Measurements from ENCODE around the gene CBFA2T3.

The CBFA2T3 gene

GRCh38 chr16:88983771-88984687 is 7.0 kb upstream of the CBFA2T3 start:
- H3K4me3 ChIP-seq (ENCODE audit: low read length in 2 of 2): no peak overlapping the region
- no peaks in the 10 kb centered on the region for H3K4me1 ChIP-seq (ENCODE audit: control insufficient read depth in 2 of 2, insufficient read depth in 2 of 2, low read length in 2 of 2)
- no peak overlapping the region for H3K27ac ChIP-seq (ENCODE audit: low read depth in 2 of 2, low read length in 2 of 2)
- no peak overlapping the region for H3K9ac ChIP-seq (ENCODE audit: low read depth in 1 of 2, low read length in 2 of 2)
- no peaks in the 10 kb centered on the region for H3K27me3 ChIP-seq (ENCODE audit: control insufficient read depth in 2 of 2, insufficient read depth in 2 of 2, low read length in 2 of 2)
- no peaks in the 10 kb centered on the region for H3K9me3 ChIP-seq (ENCODE audit: control insufficient read depth in 2 of 2, low read length in 2 of 2)
- no peaks in the 10 kb centered on the region for H3K36me3 ChIP-seq (ENCODE audit: control insufficient read depth in 2 of 2, insufficient read depth in 2 of 2, low read length in 2 of 2)

GRCh38 chr16:88983165-88983564 is 6.2 kb upstream of the CBFA2T3 start:
- no peaks in the 10 kb centered on the region for H3K27me3 ChIP-seq (ENCODE audit: control insufficient read depth in 2 of 2, insufficient read depth in 2 of 2, low read length in 2 of 2)
- no peak overlapping the region for H3K27ac ChIP-seq (ENCODE audit: low read depth in 2 of 2, low read length in 2 of 2)

GRCh38 chr16:88982286-88983084 is 5.5 kb upstream of the CBFA2T3 start:
- H3K9me3 ChIP-seq (ENCODE audit: control insufficient read depth in 2 of 2, low read length in 2 of 2): no peaks in the 10 kb centered on the region
- H3K4me1 ChIP-seq (ENCODE audit: control insufficient read depth in 2 of 2, insufficient read depth in 2 of 2, low read length in 2 of 2): peaks cover 5% of the 10 kb centered on the region in 2 donors
- no peak overlapping the region for H3K4me3 ChIP-seq (ENCODE audit: low read length in 2 of 2)
- H3K9ac ChIP-seq (ENCODE audit: low read depth in 1 of 2, low read length in 2 of 2): no peak overlapping the region
- no peak overlapping the region for H3K27ac ChIP-seq (ENCODE audit: low read depth in 2 of 2, low read length in 2 of 2)
- no peaks in the 10 kb centered on the region for H3K27me3 ChIP-seq (ENCODE audit: control insufficient read depth in 2 of 2, insufficient read depth in 2 of 2, low read length in 2 of 2)
- no peaks in the 10 kb centered on the region for H3K36me3 ChIP-seq (ENCODE audit: control insufficient read depth in 2 of 2, insufficient read depth in 2 of 2, low read length in 2 of 2)

More at GRCh38 chr16:88983165-88983564, 6.2 kb upstream of the CBFA2T3 start:
- peaks cover 0 to 2% of the 10 kb centered on the region in 2 donors for H3K4me1 ChIP-seq (ENCODE audit: control insufficient read depth in 2 of 2, insufficient read depth in 2 of 2, low read length in 2 of 2)
- no peak overlapping the region for H3K9ac ChIP-seq (ENCODE audit: low read depth in 1 of 2, low read length in 2 of 2)
- no peak overlapping the region for H3K4me3 ChIP-seq (ENCODE audit: low read length in 2 of 2)
- no peaks in the 10 kb centered on the region for H3K9me3 ChIP-seq (ENCODE audit: control insufficient read depth in 2 of 2, low read length in 2 of 2)
- no peaks in the 10 kb centered on the region for H3K36me3 ChIP-seq (ENCODE audit: control insufficient read depth in 2 of 2, insufficient read depth in 2 of 2, low read length in 2 of 2)

- Histone ChIP-seq H3K4me1 (ENCODE audit: control insufficient read depth in 2 of 2, insufficient read depth in 2 of 2, low read length in 2 of 2) (peaks cover 9 to 11% of the 10 kb centered on the region in 2 donors), H3K36me3 (ENCODE audit: control insufficient read depth in 2 of 2, insufficient read depth in 2 of 2, low read length in 2 of 2) (no peaks in the 10 kb centered on the region), H3K9ac (ENCODE audit: low read depth in 1 of 2, low read length in 2 of 2) (no peak overlapping the region), H3K4me3 (ENCODE audit: low read length in 2 of 2) (peak overlapping the region in 1 of 2 donors; percentile 7), H3K9me3 (ENCODE audit: control insufficient read depth in 2 of 2, low read length in 2 of 2) (no peaks in the 10 kb centered on the region), H3K27ac (ENCODE audit: low read depth in 2 of 2, low read length in 2 of 2) (peak overlapping the region in 1 of 2 donors; percentile 61), H3K27me3 (ENCODE audit: control insufficient read depth in 2 of 2, insufficient read depth in 2 of 2, low read length in 2 of 2) (no peaks in the 10 kb centered on the region)
Measured at GRCh38 chr16:88979353-88980015, 2.5 kb upstream of the CBFA2T3 start.

GRCh38 chr16:88978608-88979346 is 1.8 kb upstream of the CBFA2T3 start:
- H3K27ac ChIP-seq (ENCODE audit: low read depth in 2 of 2, low read length in 2 of 2): peak overlapping the region; percentile 22 to 61
- no peaks in the 10 kb centered on the region for H3K9me3 ChIP-seq (ENCODE audit: control insufficient read depth in 2 of 2, low read length in 2 of 2)
- no peak overlapping the region for H3K4me3 ChIP-seq (ENCODE audit: low read length in 2 of 2)
- no peaks in the 10 kb centered on the region for H3K27me3 ChIP-seq (ENCODE audit: control insufficient read depth in 2 of 2, insufficient read depth in 2 of 2, low read length in 2 of 2)
- no peaks in the 10 kb centered on the region for H3K36me3 ChIP-seq (ENCODE audit: control insufficient read depth in 2 of 2, insufficient read depth in 2 of 2, low read length in 2 of 2)
- H3K4me1 ChIP-seq (ENCODE audit: control insufficient read depth in 2 of 2, insufficient read depth in 2 of 2, low read length in 2 of 2): peaks cover 9 to 11% of the 10 kb centered on the region in 2 donors
- no peak overlapping the region for H3K9ac ChIP-seq (ENCODE audit: low read depth in 1 of 2, low read length in 2 of 2)

- Histone ChIP-seq H3K9me3 (ENCODE audit: control insufficient read depth in 2 of 2, low read length in 2 of 2) (no peaks in the 10 kb centered on the region), H3K27ac (ENCODE audit: low read depth in 2 of 2, low read length in 2 of 2) (peak overlapping the region; percentile 22 to 61), H3K4me1 (ENCODE audit: control insufficient read depth in 2 of 2, insufficient read depth in 2 of 2, low read length in 2 of 2) (peaks cover 9 to 11% of the 10 kb centered on the region in 2 donors), H3K36me3 (ENCODE audit: control insufficient read depth in 2 of 2, insufficient read depth in 2 of 2, low read length in 2 of 2) (no peaks in the 10 kb centered on the region), H3K4me3 (ENCODE audit: low read length in 2 of 2) (peak overlapping the region in 1 of 2 donors; percentile 9), H3K27me3 (ENCODE audit: control insufficient read depth in 2 of 2, insufficient read depth in 2 of 2, low read length in 2 of 2) (no peaks in the 10 kb centered on the region), H3K9ac (ENCODE audit: low read depth in 1 of 2, low read length in 2 of 2) (no peak overlapping the region)
Measured at GRCh38 chr16:88977812-88978607, 1.0 kb upstream of the CBFA2T3 start.

GRCh38 chr16:88976366-88977017 is 515 bp downstream of the CBFA2T3 start:
- H3K27me3 ChIP-seq (ENCODE audit: control insufficient read depth in 2 of 2, insufficient read depth in 2 of 2, low read length in 2 of 2): peaks cover 5 to 7% of the 10 kb centered on the region in 2 donors
- H3K36me3 ChIP-seq (ENCODE audit: control insufficient read depth in 2 of 2, insufficient read depth in 2 of 2, low read length in 2 of 2): no peaks in the 10 kb centered on the region
- H3K4me3 ChIP-seq (ENCODE audit: low read length in 2 of 2): peak overlapping the region; percentile 23 to 44
- no peaks in the 10 kb centered on the region for H3K9me3 ChIP-seq (ENCODE audit: control insufficient read depth in 2 of 2, low read length in 2 of 2)
- peak overlapping the region in 1 of 2 donors; percentile 32 for H3K27ac ChIP-seq (ENCODE audit: low read depth in 2 of 2, low read length in 2 of 2)
- H3K9ac ChIP-seq (ENCODE audit: low read depth in 1 of 2, low read length in 2 of 2): no peak overlapping the region
- peaks cover 14 to 19% of the 10 kb centered on the region in 2 donors for H3K4me1 ChIP-seq (ENCODE audit: control insufficient read depth in 2 of 2, insufficient read depth in 2 of 2, low read length in 2 of 2)

GRCh38 chr16:88975511-88976061 is 1.4 kb downstream of the CBFA2T3 start:
- Histone ChIP-seq H3K27me3 (ENCODE audit: control insufficient read depth in 2 of 2, insufficient read depth in 2 of 2, low read length in 2 of 2) (peaks cover 5 to 7% of the 10 kb centered on the region in 2 donors), H3K36me3 (ENCODE audit: control insufficient read depth in 2 of 2, insufficient read depth in 2 of 2, low read length in 2 of 2) (no peaks in the 10 kb centered on the region), H3K9me3 (ENCODE audit: control insufficient read depth in 2 of 2, low read length in 2 of 2) (no peaks in the 10 kb centered on the region), H3K27ac (ENCODE audit: low read depth in 2 of 2, low read length in 2 of 2) (no peak overlapping the region), H3K4me3 (ENCODE audit: low read length in 2 of 2) (peak overlapping the region in 1 of 2 donors; percentile 52), H3K9ac (ENCODE audit: low read depth in 1 of 2, low read length in 2 of 2) (peak overlapping the region in 1 of 2 donors; percentile 32), H3K4me1 (ENCODE audit: control insufficient read depth in 2 of 2, insufficient read depth in 2 of 2, low read length in 2 of 2) (peaks cover 14 to 19% of the 10 kb centered on the region in 2 donors)

All from mucosa of rectum (tissue), 2 donors.